CD8-positive, alpha-beta memory T cell (primary cell): ENCODE data around the gene KLK10. TPM values are rescaled to one million over a fixed set of nuclear protein-coding genes. Genes with fewer than 3 reads are reported as not detected.

ENCODE experiments used
- CTCF ChIA-PET: fragments of 350-600 bp; sonication (Branson Sonifier 250); formaldehyde crosslinking; loops from one replicate; lab custom pipeline; 2021; ENCODE audit warnings: antibody characterized with exemption; lab: Charles Lee
- POLR2A ChIA-PET: fragments of 350-600 bp; sonication (Branson Sonifier 250); formaldehyde crosslinking; loops from one replicate; lab custom pipeline; 2021; ENCODE audit warnings: antibody characterized with exemption; lab: Charles Lee
- DNase-seq, 5 donors: peaks; one replicate each; pipeline versions ENCODE4 v3.0.0 to v3.0.0-alpha.2; 2020 to 2022; ENCODE audit warnings: mixed read lengths in 1 of 5
- H3K27ac ChIP-seq: one replicate; pipeline ENCODE4 v1.7.0; 2013; ENCODE audit warnings: low read depth, mild to moderate bottlenecking, low read length, moderate library complexity
- H3K27me3 ChIP-seq: 2 replicates; pipeline ENCODE4 v1.7.0; 2013; ENCODE audit warnings: low read length, mild to moderate bottlenecking; ENCODE audit not compliant: insufficient read depth, poor library complexity, severe bottlenecking
- H3K36me3 ChIP-seq: 2 replicates; pipeline ENCODE4 v1.7.0; 2013; ENCODE audit warnings: mild to moderate bottlenecking, low read length, moderate library complexity; ENCODE audit not compliant: insufficient read depth
- H3K4me1 ChIP-seq: 2 replicates; pipeline ENCODE4 v1.7.0; 2013; ENCODE audit warnings: mild to moderate bottlenecking, low read length, moderate library complexity; ENCODE audit not compliant: insufficient read depth
- H3K4me3 ChIP-seq: 2 replicates; pipeline ENCODE4 v1.7.0; 2013; ENCODE audit warnings: mild to moderate bottlenecking, low read length
- H3K9me3 ChIP-seq: 2 replicates; pipeline ENCODE4 v1.7.0; 2013; ENCODE audit warnings: mild to moderate bottlenecking, low read length
- H3K27ac Mint-ChIP-seq, 8 donors: one replicate each; pipeline ENCODE4 v1.8.0; 2020 to 2021; ENCODE audit warnings: mixed read lengths in 8 of 8, mild to moderate bottlenecking in 6 of 8, inconsistent platforms in 3 of 8, moderate library complexity in 3 of 8
- H3K27me3 Mint-ChIP-seq, 2 donors: one replicate each; pipeline ENCODE4 v1.8.0; 2020 to 2021; ENCODE audit warnings: mixed read lengths in 2 of 2, mild to moderate bottlenecking in 1 of 2, moderate library complexity in 1 of 2
- H3K36me3 Mint-ChIP-seq, 3 donors: one replicate each; pipeline ENCODE4 v1.8.0; 2020 to 2021; ENCODE audit warnings: mixed read lengths in 3 of 3, inconsistent platforms in 1 of 3, mild to moderate bottlenecking in 1 of 3
- H3K4me1 Mint-ChIP-seq, 3 donors: one replicate each; pipeline ENCODE4 v1.8.0; 2020 to 2021; ENCODE audit warnings: mixed read lengths in 3 of 3, inconsistent platforms in 1 of 3, mild to moderate bottlenecking in 1 of 3
- H3K4me3 Mint-ChIP-seq, 7 donors: one replicate each; pipeline ENCODE4 v1.8.0; 2020 to 2021; ENCODE audit warnings: mixed read lengths in 7 of 7, mild to moderate bottlenecking in 6 of 7, moderate library complexity in 4 of 7, inconsistent platforms in 2 of 7
- H3K9me3 Mint-ChIP-seq, 5 donors: one replicate each; pipeline ENCODE4 v1.8.0; 2020 to 2022; ENCODE audit warnings: mixed read lengths in 5 of 5, mild to moderate bottlenecking in 3 of 5, moderate library complexity in 2 of 5, inconsistent platforms in 1 of 5
- polyA plus RNA-seq: library from polyadenylated mRNA; unstranded; fragments of 300-500 nt; fragmentation: Illumina TruSeq; gene quantifications from one replicate; pipeline ENCODE4 v1.2.3, GENCODE V29; 2021
- total RNA-seq, 2 experiments: library from RNA; stranded (reverse); gene quantifications; one replicate each; pipeline ENCODE4 v1.2.3, GENCODE V29; 2021

The KLK10 gene
- total and polyA plus RNA-seq, 3 experiments from 2014 or later: not detected

DNA sequence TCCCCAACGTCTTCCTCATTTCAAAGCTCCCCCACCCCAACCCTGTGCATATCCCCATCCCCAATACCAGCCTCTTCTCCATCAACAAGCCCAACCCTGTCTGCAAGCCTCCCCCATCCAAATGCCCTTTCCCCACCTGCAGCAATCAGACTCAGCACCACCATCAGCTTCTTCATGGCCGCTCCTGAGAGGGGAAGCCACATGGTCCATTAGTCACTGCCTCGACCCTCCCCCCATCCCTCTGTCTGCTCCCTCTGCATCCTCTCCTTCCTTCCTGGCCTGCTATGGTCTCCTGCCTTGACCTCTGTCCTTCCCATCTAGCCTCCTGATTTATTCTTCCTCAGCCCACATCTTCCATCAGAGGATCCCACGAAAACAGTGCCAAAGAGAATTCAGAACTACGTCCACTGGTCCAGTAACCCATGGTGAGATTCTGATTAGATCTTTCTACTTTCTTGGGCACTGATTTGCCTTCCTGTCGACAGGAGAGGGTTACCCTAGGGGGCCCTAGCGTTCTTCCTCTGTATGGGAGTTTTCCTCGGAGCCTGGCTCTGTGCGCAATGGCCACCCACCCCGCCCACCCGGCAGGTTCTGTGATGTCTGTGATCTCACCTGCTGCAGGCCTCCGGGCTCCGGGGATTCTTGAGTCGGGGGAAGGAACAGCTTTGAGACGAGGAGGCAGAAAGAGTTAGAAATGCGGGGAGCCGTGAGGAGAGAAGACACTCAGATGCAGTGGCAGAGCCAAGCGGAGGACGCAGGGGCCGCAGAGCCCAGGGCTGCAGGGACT, 51.4 kb downstream of the KLK10 start:
- Mint-ChIP-seq H3K36me3 (no peaks in the 10 kb centered on the region), H3K27ac (peak overlapping the region in 1 of 8 donors; percentile 43), H3K9me3 (peaks cover 0 to 8% (median 6%) of the 10 kb centered on the region in 5 donors), H3K4me1 (no peaks in the 10 kb centered on the region), H3K4me3 (no peak overlapping the region), H3K27me3 (peaks cover 27 to 53% of the 10 kb centered on the region in 2 donors)
- Histone ChIP-seq H3K27ac (no peak overlapping the region), H3K9me3 (no peaks in the 10 kb centered on the region), H3K4me3 (no peak overlapping the region), H3K36me3 (no peaks in the 10 kb centered on the region), H3K27me3 (no peaks in the 10 kb centered on the region), H3K4me1 (no peaks in the 10 kb centered on the region)
- no peak for DNase-seq
- POLR2A ChIA-PET: no interaction called here
- CTCF ChIA-PET: no interaction called here

GRCh38 chr19:50964266-50964665, 55.2 kb downstream of the KLK10 start:
- CTCF ChIA-PET: no interaction called here

DNA sequence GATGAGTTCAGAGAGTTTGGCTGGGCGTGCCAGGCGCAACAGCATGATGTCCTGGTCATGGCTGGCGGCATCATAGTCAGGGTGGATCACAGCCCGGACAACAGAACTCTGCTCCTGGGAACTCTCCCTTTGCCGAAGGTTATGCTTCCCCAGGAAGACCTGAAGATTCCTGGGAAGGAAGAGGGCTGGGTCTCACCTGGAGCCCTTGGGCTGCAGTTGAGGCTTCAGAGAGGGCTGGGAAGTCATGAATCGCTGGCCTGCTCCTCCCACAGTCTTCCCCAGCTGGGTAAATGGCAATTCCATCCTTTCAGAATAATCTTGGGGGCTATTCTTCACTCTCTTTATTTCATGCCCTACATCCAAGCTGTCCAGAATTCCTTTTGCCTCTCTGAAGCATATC, 56.1 kb downstream of the KLK10 start:
- Histone ChIP-seq H3K4me1 (no peaks in the 10 kb centered on the region), H3K36me3 (no peaks in the 10 kb centered on the region), H3K9me3 (no peaks in the 10 kb centered on the region), H3K27me3 (no peaks in the 10 kb centered on the region), H3K27ac (no peak overlapping the region), H3K4me3 (no peak overlapping the region)
- peaks cover 18 to 37% of the 10 kb centered on the region in 2 donors for H3K27me3 Mint-ChIP-seq
- H3K4me1 Mint-ChIP-seq: no peaks in the 10 kb centered on the region
- ChIA-PET CTCF (no interaction called here), POLR2A (no interaction called here)
- H3K4me3 Mint-ChIP-seq: no peak overlapping the region
- H3K27ac Mint-ChIP-seq: peak overlapping the region in 1 of 8 donors; percentile 51
- H3K36me3 Mint-ChIP-seq: peaks cover 0 to 4% (median 0%) of the 10 kb centered on the region in 3 donors
- DNase-seq: no peak
- H3K9me3 Mint-ChIP-seq: peaks cover 6 to 18% (median 8%) of the 10 kb centered on the region in 5 donors

More at GRCh38 chr19:50964266-50964665, 55.2 kb downstream of the KLK10 start:
- Mint-ChIP-seq H3K4me3 (no peak overlapping the region), H3K27ac (no peak overlapping the region), H3K36me3 (peaks cover 0 to 4% (median 0%) of the 10 kb centered on the region in 3 donors), H3K9me3 (peaks cover 6 to 18% (median 8%) of the 10 kb centered on the region in 5 donors), H3K27me3 (peaks cover 18 to 32% of the 10 kb centered on the region in 2 donors), H3K4me1 (no peaks in the 10 kb centered on the region)
- Histone ChIP-seq H3K4me3 (no peak overlapping the region), H3K27me3 (no peaks in the 10 kb centered on the region), H3K36me3 (no peaks in the 10 kb centered on the region), H3K9me3 (no peaks in the 10 kb centered on the region), H3K27ac (no peak overlapping the region), H3K4me1 (no peaks in the 10 kb centered on the region)
- POLR2A ChIA-PET: no interaction called here
- no peak for DNase-seq

Other genes with a start within 250 kb of the KLK10 start
- not detected for gene GPR32, start 249.2 kb downstream of the KLK10 start, total RNA-seq
- gene GPR32, start 249.2 kb downstream of the KLK10 start, polyA plus RNA-seq: not detected
- not detected for gene ACP4, start 229.3 kb downstream of the KLK10 start, total RNA-seq
- gene ACP4, start 229.3 kb downstream of the KLK10 start, polyA plus RNA-seq: not detected
- under 1 TPM; 0.27 to 0.39 TPM for gene KLK1, start 195.9 kb downstream of the KLK10 start, total RNA-seq
- not detected for gene KLK1, start 195.9 kb downstream of the KLK10 start, polyA plus RNA-seq
- not detected for gene KLK15, start 186.1 kb downstream of the KLK10 start, total RNA-seq
- gene KLK15, start 186.1 kb downstream of the KLK10 start, polyA plus RNA-seq: not detected
- not detected for gene KLK3, start 164.8 kb downstream of the KLK10 start, total RNA-seq
- not detected for gene KLK3, start 164.8 kb downstream of the KLK10 start, polyA plus RNA-seq
- not detected for gene KLK2, start 146.3 kb downstream of the KLK10 start, total RNA-seq
- not detected for gene KLK2, start 146.3 kb downstream of the KLK10 start, polyA plus RNA-seq
- gene KLK4, start 108.3 kb downstream of the KLK10 start, total RNA-seq: not detected
- not detected for gene KLK4, start 108.3 kb downstream of the KLK10 start, polyA plus RNA-seq
- gene KLK5, start 66.7 kb downstream of the KLK10 start, total RNA-seq: not detected
- gene KLK5, start 66.7 kb downstream of the KLK10 start, polyA plus RNA-seq: not detected
- not detected for gene KLK6, start 50.1 kb downstream of the KLK10 start, total RNA-seq
- gene KLK6, start 50.1 kb downstream of the KLK10 start, polyA plus RNA-seq: not detected
- gene KLK7, start 35.8 kb downstream of the KLK10 start, total RNA-seq: not detected
- gene KLK7, start 35.8 kb downstream of the KLK10 start, polyA plus RNA-seq: not detected
- not detected for gene KLK8, start 18.1 kb downstream of the KLK10 start, total RNA-seq
- not detected for gene KLK8, start 18.1 kb downstream of the KLK10 start, polyA plus RNA-seq
- gene KLK11, start 6.9 kb upstream of the KLK10 start, total RNA-seq: not detected
- gene KLK11, start 6.9 kb upstream of the KLK10 start, polyA plus RNA-seq: not detected
- gene KLK12, start 15.3 kb upstream of the KLK10 start, total RNA-seq: not detected
- gene KLK12, start 15.3 kb upstream of the KLK10 start, polyA plus RNA-seq: not detected
- gene KLK13, start 45.4 kb upstream of the KLK10 start, total RNA-seq: not detected
- gene KLK13, start 45.4 kb upstream of the KLK10 start, polyA plus RNA-seq: not detected
- gene KLK14, start 63.2 kb upstream of the KLK10 start, total RNA-seq: under 1 TPM; 0.26 to 0.31 TPM
- gene KLK14, start 63.2 kb upstream of the KLK10 start, polyA plus RNA-seq: not detected
- gene CTU1, start 88.7 kb upstream of the KLK10 start, total RNA-seq: 10 to 100 TPM; 11.0 to 13.4 TPM
- gene CTU1, start 88.7 kb upstream of the KLK10 start, polyA plus RNA-seq: 8.8 TPM
- under 1 TPM; 0.46 to 0.93 TPM for gene SIGLEC9, start 105.2 kb upstream of the KLK10 start, total RNA-seq
- gene SIGLEC9, start 105.2 kb upstream of the KLK10 start, polyA plus RNA-seq: 3.6 TPM
- under 1 TPM; 0.42 to 0.46 TPM for gene SIGLEC7, start 122.6 kb upstream of the KLK10 start, total RNA-seq
- gene SIGLEC7, start 122.6 kb upstream of the KLK10 start, polyA plus RNA-seq: 2.5 TPM
- gene CD33, start 205.4 kb upstream of the KLK10 start, total RNA-seq: under 1 TPM; 0.47 to 0.70 TPM
- gene CD33, start 205.4 kb upstream of the KLK10 start, polyA plus RNA-seq: not detected
- not detected for gene SIGLECL1, start 231.4 kb upstream of the KLK10 start, total RNA-seq
- gene SIGLECL1, start 231.4 kb upstream of the KLK10 start, polyA plus RNA-seq: not detected